Measurements from ENCODE around the gene FHL2. TPM values are rescaled to one million over a fixed set of nuclear protein-coding genes. Genes with fewer than 3 reads are reported as not detected.

FHL2 gene
- total RNA-seq, 1 experiment from 2014 or later: 21.1 TPM

GRCh38 chr2:105410554-105410953 lies 11.7 kb upstream of the FHL2 start:
- Mint-ChIP-seq H3K9me3 (no peaks in the 10 kb centered on the region), H3K27me3 (ENCODE audit: low read depth) (peaks cover 7% of the 10 kb centered on the region), H3K36me3 (no peaks in the 10 kb centered on the region), H3K4me1 (no peaks in the 10 kb centered on the region), H3K4me3 (no peak overlapping the region), H3K27ac (no peak overlapping the region)
- DNase-seq (ENCODE audit: low spot score) (no peak), ATAC-seq (no peak)
- ChIA-PET POLR2A (no interaction called here), CTCF (no interaction called here)
- TF ChIP-seq ZNF263 (CRISPR knock-in tag; IDR thresholded peaks at IDR 0.05; ENCODE audit: low read depth) (no peak), NR1H2 (CRISPR knock-in tag; IDR thresholded peaks at IDR 0.05) (no peak), TCF7 (CRISPR knock-in tag; IDR thresholded peaks at IDR 0.05; ENCODE audit: low read depth) (no peak), CTCF (IDR thresholded peaks at IDR 0.05) (no peak), MAX (CRISPR knock-in tag; IDR thresholded peaks at IDR 0.05) (no peak), NR3C1 (CRISPR knock-in tag; conservative IDR thresholded peaks at IDR 0.05; ENCODE audit: low read depth) (no peak), ATF1 (CRISPR knock-in tag; IDR thresholded peaks at IDR 0.05) (no peak), FOXP1 (CRISPR knock-in tag; IDR thresholded peaks at IDR 0.05; ENCODE audit: borderline replicate concordance) (no peak), ZNF396 (CRISPR knock-in tag; IDR thresholded peaks at IDR 0.05; ENCODE audit: borderline replicate concordance) (no peak), HMGA2 (CRISPR knock-in tag; IDR thresholded peaks at IDR 0.05) (no peak), MLX (CRISPR knock-in tag; IDR thresholded peaks at IDR 0.05) (no peak), PRDM15 (CRISPR knock-in tag; IDR thresholded peaks at IDR 0.05) (no peak)
- TF ChIP-seq, protein P1, sequence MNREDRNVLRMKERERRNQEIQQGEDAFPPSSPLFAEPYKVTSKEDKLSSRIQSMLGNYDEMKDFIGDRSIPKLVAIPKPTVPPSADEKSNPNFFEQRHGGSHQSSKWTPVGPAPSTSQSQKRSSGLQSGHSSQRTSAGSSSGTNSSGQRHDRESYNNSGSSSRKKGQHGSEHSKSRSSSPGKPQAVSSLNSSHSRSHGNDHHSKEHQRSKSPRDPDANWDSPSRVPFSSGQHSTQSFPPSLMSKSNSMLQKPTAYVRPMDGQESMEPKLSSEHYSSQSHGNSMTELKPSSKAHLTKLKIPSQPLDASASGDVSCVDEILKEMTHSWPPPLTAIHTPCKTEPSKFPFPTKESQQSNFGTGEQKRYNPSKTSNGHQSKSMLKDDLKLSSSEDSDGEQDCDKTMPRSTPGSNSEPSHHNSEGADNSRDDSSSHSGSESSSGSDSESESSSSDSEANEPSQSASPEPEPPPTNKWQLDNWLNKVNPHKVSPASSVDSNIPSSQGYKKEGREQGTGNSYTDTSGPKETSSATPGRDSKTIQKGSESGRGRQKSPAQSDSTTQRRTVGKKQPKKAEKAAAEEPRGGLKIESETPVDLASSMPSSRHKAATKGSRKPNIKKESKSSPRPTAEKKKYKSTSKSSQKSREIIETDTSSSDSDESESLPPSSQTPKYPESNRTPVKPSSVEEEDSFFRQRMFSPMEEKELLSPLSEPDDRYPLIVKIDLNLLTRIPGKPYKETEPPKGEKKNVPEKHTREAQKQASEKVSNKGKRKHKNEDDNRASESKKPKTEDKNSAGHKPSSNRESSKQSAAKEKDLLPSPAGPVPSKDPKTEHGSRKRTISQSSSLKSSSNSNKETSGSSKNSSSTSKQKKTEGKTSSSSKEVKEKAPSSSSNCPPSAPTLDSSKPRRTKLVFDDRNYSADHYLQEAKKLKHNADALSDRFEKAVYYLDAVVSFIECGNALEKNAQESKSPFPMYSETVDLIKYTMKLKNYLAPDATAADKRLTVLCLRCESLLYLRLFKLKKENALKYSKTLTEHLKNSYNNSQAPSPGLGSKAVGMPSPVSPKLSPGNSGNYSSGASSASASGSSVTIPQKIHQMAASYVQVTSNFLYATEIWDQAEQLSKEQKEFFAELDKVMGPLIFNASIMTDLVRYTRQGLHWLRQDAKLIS (CRISPR knock-in tag; IDR thresholded peaks at IDR 0.05; ENCODE audit: borderline replicate concordance): no peak
- TF ChIP-seq, protein P2, sequence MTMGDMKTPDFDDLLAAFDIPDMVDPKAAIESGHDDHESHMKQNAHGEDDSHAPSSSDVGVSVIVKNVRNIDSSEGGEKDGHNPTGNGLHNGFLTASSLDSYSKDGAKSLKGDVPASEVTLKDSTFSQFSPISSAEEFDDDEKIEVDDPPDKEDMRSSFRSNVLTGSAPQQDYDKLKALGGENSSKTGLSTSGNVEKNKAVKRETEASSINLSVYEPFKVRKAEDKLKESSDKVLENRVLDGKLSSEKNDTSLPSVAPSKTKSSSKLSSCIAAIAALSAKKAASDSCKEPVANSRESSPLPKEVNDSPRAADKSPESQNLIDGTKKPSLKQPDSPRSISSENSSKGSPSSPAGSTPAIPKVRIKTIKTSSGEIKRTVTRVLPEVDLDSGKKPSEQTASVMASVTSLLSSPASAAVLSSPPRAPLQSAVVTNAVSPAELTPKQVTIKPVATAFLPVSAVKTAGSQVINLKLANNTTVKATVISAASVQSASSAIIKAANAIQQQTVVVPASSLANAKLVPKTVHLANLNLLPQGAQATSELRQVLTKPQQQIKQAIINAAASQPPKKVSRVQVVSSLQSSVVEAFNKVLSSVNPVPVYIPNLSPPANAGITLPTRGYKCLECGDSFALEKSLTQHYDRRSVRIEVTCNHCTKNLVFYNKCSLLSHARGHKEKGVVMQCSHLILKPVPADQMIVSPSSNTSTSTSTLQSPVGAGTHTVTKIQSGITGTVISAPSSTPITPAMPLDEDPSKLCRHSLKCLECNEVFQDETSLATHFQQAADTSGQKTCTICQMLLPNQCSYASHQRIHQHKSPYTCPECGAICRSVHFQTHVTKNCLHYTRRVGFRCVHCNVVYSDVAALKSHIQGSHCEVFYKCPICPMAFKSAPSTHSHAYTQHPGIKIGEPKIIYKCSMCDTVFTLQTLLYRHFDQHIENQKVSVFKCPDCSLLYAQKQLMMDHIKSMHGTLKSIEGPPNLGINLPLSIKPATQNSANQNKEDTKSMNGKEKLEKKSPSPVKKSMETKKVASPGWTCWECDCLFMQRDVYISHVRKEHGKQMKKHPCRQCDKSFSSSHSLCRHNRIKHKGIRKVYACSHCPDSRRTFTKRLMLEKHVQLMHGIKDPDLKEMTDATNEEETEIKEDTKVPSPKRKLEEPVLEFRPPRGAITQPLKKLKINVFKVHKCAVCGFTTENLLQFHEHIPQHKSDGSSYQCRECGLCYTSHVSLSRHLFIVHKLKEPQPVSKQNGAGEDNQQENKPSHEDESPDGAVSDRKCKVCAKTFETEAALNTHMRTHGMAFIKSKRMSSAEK (CRISPR knock-in tag; IDR thresholded peaks at IDR 0.05; ENCODE audit: borderline replicate concordance): no peak

All from WTC11 (cell line).